ENCODE data around the gene PMS1.

The PMS1 gene

DNA sequence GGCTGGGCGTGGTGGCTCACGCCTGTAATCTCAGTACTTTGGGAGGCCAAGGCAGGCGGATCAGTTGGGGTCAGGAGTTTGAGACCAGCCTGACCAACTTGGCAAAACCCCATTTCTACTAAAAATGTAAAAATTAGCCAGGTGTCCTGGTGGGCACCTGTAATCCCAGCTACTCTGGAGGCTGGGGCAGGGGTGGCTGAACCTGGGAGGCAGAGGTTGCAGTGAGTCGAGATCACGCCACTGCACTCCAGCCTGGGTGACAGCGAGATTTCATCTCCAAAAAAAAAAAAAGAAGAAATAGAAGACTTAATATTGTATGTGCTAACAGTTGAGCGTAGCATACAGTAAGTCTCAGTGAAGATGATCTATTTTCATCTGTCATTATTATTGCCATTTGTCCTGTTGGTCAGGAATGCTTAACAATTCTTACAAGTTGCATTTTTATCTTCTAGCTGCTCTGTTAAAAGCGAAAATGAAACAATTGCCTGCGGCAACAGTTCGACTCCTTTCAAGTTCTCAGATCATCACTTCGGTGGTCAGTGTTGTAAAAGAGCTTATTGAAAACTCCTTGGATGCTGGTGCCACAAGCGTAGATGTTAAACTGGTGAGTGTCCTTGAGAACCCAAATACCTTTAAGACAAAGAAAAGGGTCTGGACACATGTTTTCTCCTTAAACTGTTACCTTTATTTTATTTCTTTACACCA is 7.2 kb downstream of the PMS1 start:
- H2BK15ac ChIP-seq (ENCODE audit: low read depth, poor library complexity, severe bottlenecking), result no peak overlapping the region
- H4K8ac ChIP-seq (ENCODE audit: low read length), result no peak overlapping the region
- no peak overlapping the region for H2AK5ac ChIP-seq (ENCODE audit: low read length, severe bottlenecking)
- H3K27me3 ChIP-seq (ENCODE audit: control insufficient read depth in 1 of 2, insufficient read depth in 1 of 2, low read length in 2 of 2), result no peaks in the 10 kb centered on the region
- no peak overlapping the region for H3K14ac ChIP-seq (ENCODE audit: low read length in 2 of 2)
- peaks cover 14% of the 10 kb centered on the region for H3K79me1 ChIP-seq (replicated peaks; ENCODE audit: low read length, poor library complexity, severe bottlenecking)
- no peak overlapping the region for H2BK120ac ChIP-seq (ENCODE audit: low read depth, low read length)
- H3K4me3 ChIP-seq (ENCODE audit: insufficient read depth in 1 of 2, low read depth in 1 of 2, low read length in 2 of 2), result no peak overlapping the region
- H3K4ac ChIP-seq (ENCODE audit: low read depth in 1 of 2, low read length in 2 of 2), result no peak overlapping the region
- H3K9ac ChIP-seq (ENCODE audit: low read length), result no peak overlapping the region
- no peaks in the 10 kb centered on the region for H3K9me3 ChIP-seq (ENCODE audit: control insufficient read depth, low read length)
- DNase-seq, result peak; percentile 14
- no peak overlapping the region for H3K23ac ChIP-seq (ENCODE audit: low read length in 2 of 2)
- H4K91ac ChIP-seq (ENCODE audit: low read length), result no peak overlapping the region
- no peak overlapping the region for H3K4me2 ChIP-seq (ENCODE audit: low read length, poor library complexity, severe bottlenecking)
- no peaks in the 10 kb centered on the region for H3K4me1 ChIP-seq (ENCODE audit: control insufficient read depth, insufficient read depth, low read depth, low read length)
- H2BK5ac ChIP-seq (ENCODE audit: low read depth, low read length, poor library complexity, severe bottlenecking), result no peak overlapping the region
- WGBS, result 96% methylated on average over 10 of the region's 12 CpGs
- no peak overlapping the region for H2BK12ac ChIP-seq (ENCODE audit: low read length in 2 of 2)
- peaks cover 9 to 74% of the 10 kb centered on the region in 2 experiments for H3K36me3 ChIP-seq (ENCODE audit: control insufficient read depth in 1 of 2, insufficient read depth in 2 of 2, low read depth in 1 of 2, low read length in 2 of 2)
- peak overlapping the region in 1 of 2 experiments; percentile 24 for H3K18ac ChIP-seq (ENCODE audit: low read depth in 1 of 2, low read length in 2 of 2)
- H2AFZ ChIP-seq (ENCODE audit: low read depth, low read length), result no peak overlapping the region
- H3K27ac ChIP-seq (ENCODE audit: low read length, poor library complexity, severe bottlenecking), result no peak overlapping the region

GRCh38 chr2:189794310-189794709 is 10.1 kb downstream of the PMS1 start:
- no CpG with 5 or more reads among the region's 1 CpG for WGBS
- Histone ChIP-seq H3K36me3 (ENCODE audit: control insufficient read depth in 1 of 2, insufficient read depth in 2 of 2, low read depth in 1 of 2, low read length in 2 of 2) (peaks cover 9 to 64% of the 10 kb centered on the region in 2 experiments), H2BK15ac (ENCODE audit: low read depth, poor library complexity, severe bottlenecking) (no peak overlapping the region), H4K91ac (ENCODE audit: low read length) (no peak overlapping the region), H3K18ac (ENCODE audit: low read depth in 1 of 2, low read length in 2 of 2) (no peak overlapping the region), H3K4me1 (ENCODE audit: control insufficient read depth, insufficient read depth, low read depth, low read length) (no peaks in the 10 kb centered on the region), H3K9ac (ENCODE audit: low read length) (no peak overlapping the region), H3K27me3 (ENCODE audit: control insufficient read depth in 1 of 2, insufficient read depth in 1 of 2, low read length in 2 of 2) (no peaks in the 10 kb centered on the region), H3K27ac (ENCODE audit: low read length, poor library complexity, severe bottlenecking) (no peak overlapping the region), H3K4me2 (ENCODE audit: low read length, poor library complexity, severe bottlenecking) (no peak overlapping the region), H2BK5ac (ENCODE audit: low read depth, low read length, poor library complexity, severe bottlenecking) (no peak overlapping the region), H3K9me3 (ENCODE audit: control insufficient read depth, low read length) (no peaks in the 10 kb centered on the region), H2BK120ac (ENCODE audit: low read depth, low read length) (no peak overlapping the region), H2AK5ac (ENCODE audit: low read length, severe bottlenecking) (no peak overlapping the region), H3K23ac (ENCODE audit: low read length in 2 of 2) (no peak overlapping the region), H3K4ac (ENCODE audit: low read depth in 1 of 2, low read length in 2 of 2) (no peak overlapping the region), H3K4me3 (ENCODE audit: insufficient read depth in 1 of 2, low read depth in 1 of 2, low read length in 2 of 2) (no peak overlapping the region), H4K8ac (ENCODE audit: low read length) (no peak overlapping the region), H3K79me1 (replicated peaks; ENCODE audit: low read length, poor library complexity, severe bottlenecking) (peaks cover 15% of the 10 kb centered on the region), H2BK12ac (ENCODE audit: low read length in 2 of 2) (no peak overlapping the region), H3K14ac (ENCODE audit: low read length in 2 of 2) (no peak overlapping the region), H2AFZ (ENCODE audit: low read depth, low read length) (no peak overlapping the region)
- DNase-seq, result no peak

- peaks cover 14% of the 10 kb centered on the region for H3K79me1 ChIP-seq (replicated peaks; ENCODE audit: low read length, poor library complexity, severe bottlenecking)
- DNase-seq, result no peak
- H3K4ac ChIP-seq (ENCODE audit: low read depth in 1 of 2, low read length in 2 of 2), result no peak overlapping the region
- no peak overlapping the region for H3K4me2 ChIP-seq (ENCODE audit: low read length, poor library complexity, severe bottlenecking)
- H3K27me3 ChIP-seq (ENCODE audit: control insufficient read depth in 1 of 2, insufficient read depth in 1 of 2, low read length in 2 of 2), result no peaks in the 10 kb centered on the region
- no peak overlapping the region for H2AFZ ChIP-seq (ENCODE audit: low read depth, low read length)
- H2BK15ac ChIP-seq (ENCODE audit: low read depth, poor library complexity, severe bottlenecking), result no peak overlapping the region
- H4K8ac ChIP-seq (ENCODE audit: low read length), result no peak overlapping the region
- H3K36me3 ChIP-seq (ENCODE audit: control insufficient read depth in 1 of 2, insufficient read depth in 2 of 2, low read depth in 1 of 2, low read length in 2 of 2), result peaks cover 6 to 61% of the 10 kb centered on the region in 2 experiments
- H3K4me1 ChIP-seq (ENCODE audit: control insufficient read depth, insufficient read depth, low read depth, low read length), result peaks cover 4% of the 10 kb centered on the region
- no peak overlapping the region for H2AK5ac ChIP-seq (ENCODE audit: low read length, severe bottlenecking)
- no peak overlapping the region for H3K9ac ChIP-seq (ENCODE audit: low read length)
- H3K4me3 ChIP-seq (ENCODE audit: insufficient read depth in 1 of 2, low read depth in 1 of 2, low read length in 2 of 2), result no peak overlapping the region
- H2BK5ac ChIP-seq (ENCODE audit: low read depth, low read length, poor library complexity, severe bottlenecking), result no peak overlapping the region
- H3K9me3 ChIP-seq (ENCODE audit: control insufficient read depth, low read length), result no peaks in the 10 kb centered on the region
- H2BK12ac ChIP-seq (ENCODE audit: low read length in 2 of 2), result no peak overlapping the region
- 94% methylated on average over 5 of the region's 6 CpGs for WGBS
- no peak overlapping the region for H3K23ac ChIP-seq (ENCODE audit: low read length in 2 of 2)
- H2BK120ac ChIP-seq (ENCODE audit: low read depth, low read length), result no peak overlapping the region
- no peak overlapping the region for H4K91ac ChIP-seq (ENCODE audit: low read length)
- H3K27ac ChIP-seq (ENCODE audit: low read length, poor library complexity, severe bottlenecking), result no peak overlapping the region
- no peak overlapping the region for H3K14ac ChIP-seq (ENCODE audit: low read length in 2 of 2)
- no peak overlapping the region for H3K18ac ChIP-seq (ENCODE audit: low read depth in 1 of 2, low read length in 2 of 2)
Measured at GRCh38 chr2:189797902-189798301, 13.7 kb downstream of the PMS1 start.

GRCh38 chr2:189798312-189799029 is 14.2 kb downstream of the PMS1 start:
- H3K4me3 ChIP-seq (ENCODE audit: insufficient read depth in 1 of 2, low read depth in 1 of 2, low read length in 2 of 2), result no peak overlapping the region
- no peak overlapping the region for H3K14ac ChIP-seq (ENCODE audit: low read length in 2 of 2)
- H2AK5ac ChIP-seq (ENCODE audit: low read length, severe bottlenecking), result no peak overlapping the region
- no peak overlapping the region for H3K4me2 ChIP-seq (ENCODE audit: low read length, poor library complexity, severe bottlenecking)
- H2BK120ac ChIP-seq (ENCODE audit: low read depth, low read length), result no peak overlapping the region
- no peak overlapping the region for H3K4ac ChIP-seq (ENCODE audit: low read depth in 1 of 2, low read length in 2 of 2)
- no peak overlapping the region for H2BK5ac ChIP-seq (ENCODE audit: low read depth, low read length, poor library complexity, severe bottlenecking)
- no peaks in the 10 kb centered on the region for H3K9me3 ChIP-seq (ENCODE audit: control insufficient read depth, low read length)
- H3K4me1 ChIP-seq (ENCODE audit: control insufficient read depth, insufficient read depth, low read depth, low read length), result peaks cover 4% of the 10 kb centered on the region
- no peak overlapping the region for H2AFZ ChIP-seq (ENCODE audit: low read depth, low read length)
- H4K91ac ChIP-seq (ENCODE audit: low read length), result no peak overlapping the region
- no peak overlapping the region for H4K8ac ChIP-seq (ENCODE audit: low read length)
- H3K9ac ChIP-seq (ENCODE audit: low read length), result peak overlapping the region; percentile 10
- H3K23ac ChIP-seq (ENCODE audit: low read length in 2 of 2), result no peak overlapping the region
- H3K27me3 ChIP-seq (ENCODE audit: control insufficient read depth in 1 of 2, insufficient read depth in 1 of 2, low read length in 2 of 2), result no peaks in the 10 kb centered on the region
- H3K27ac ChIP-seq (ENCODE audit: low read length, poor library complexity, severe bottlenecking), result no peak overlapping the region
- peaks cover 14% of the 10 kb centered on the region for H3K79me1 ChIP-seq (replicated peaks; ENCODE audit: low read length, poor library complexity, severe bottlenecking)
- 88% methylated on average over 3 of the region's 4 CpGs for WGBS
- H2BK15ac ChIP-seq (ENCODE audit: low read depth, poor library complexity, severe bottlenecking), result no peak overlapping the region
- peaks cover 5 to 57% of the 10 kb centered on the region in 2 experiments for H3K36me3 ChIP-seq (ENCODE audit: control insufficient read depth in 1 of 2, insufficient read depth in 2 of 2, low read depth in 1 of 2, low read length in 2 of 2)
- no peak overlapping the region for H2BK12ac ChIP-seq (ENCODE audit: low read length in 2 of 2)
- H3K18ac ChIP-seq (ENCODE audit: low read depth in 1 of 2, low read length in 2 of 2), result no peak overlapping the region
- peak; percentile 46 for DNase-seq

Measured in mesenchymal stem cell (in vitro differentiated cells and primary cell).